ENCODE results near the gene PHIP. TPM values are rescaled to one million over a fixed set of nuclear protein-coding genes. Genes with fewer than 3 reads are reported as not detected.

PHIP gene
- total RNA-seq, 1 experiment from 2014 or later: 26.5 TPM

DNA sequence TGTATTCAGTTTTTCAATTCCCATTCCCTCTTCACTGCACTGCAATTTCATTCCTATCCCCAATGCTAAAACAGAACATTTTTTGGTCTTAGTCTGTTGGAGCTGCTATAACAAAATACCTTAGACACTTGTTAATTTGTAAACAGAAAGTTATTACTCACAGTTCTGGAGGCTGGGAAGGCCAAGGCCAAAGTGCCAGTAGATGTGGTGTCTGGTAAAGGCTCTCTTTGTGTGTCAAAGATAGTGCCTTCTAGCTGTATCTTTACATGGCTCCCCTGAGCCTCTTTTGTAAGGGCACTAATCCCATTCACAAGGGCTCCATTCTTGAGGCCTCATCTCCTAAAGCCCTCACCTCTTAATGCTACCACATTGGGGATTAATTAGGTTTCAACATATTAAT is 40.0 kb downstream of the PHIP start:
- Mint-ChIP-seq H3K4me3 (ENCODE audit: unreplicated experiment) (no peak overlapping the region), H3K27ac (ENCODE audit: low read depth, unreplicated experiment) (no peak overlapping the region), H3K27me3 (ENCODE audit: insufficient read depth, unreplicated experiment) (no peaks in the 10 kb centered on the region), H3K9me3 (ENCODE audit: unreplicated experiment) (no peaks in the 10 kb centered on the region), H3K36me3 (ENCODE audit: insufficient read depth, unreplicated experiment) (peaks cover 62% of the 10 kb centered on the region), H3K4me1 (ENCODE audit: insufficient read depth, unreplicated experiment) (peaks cover 16% of the 10 kb centered on the region)
- no peak for TF ChIP-seq CTCF (IDR thresholded peaks at IDR 0.05; ENCODE audit: unreplicated experiment)
- intact Hi-C loops (cut with micrococcal nuclease): no loop called here
- DNase-seq (ENCODE audit: unreplicated experiment): no peak
- no TSS peak for BruUV-seq (replicated peaks)
- ChIA-PET CTCF (interaction anchor here (0.6 kb wide), 1 partner anchor 38 kb away, joined by 3 read pairs; no protein-coding TSS in a partner anchor), POLR2A (interaction anchor here (0.6 to 1.3 kb wide), 2 partner anchors 19 to 26 kb away, joined by 4 read pairs; no protein-coding TSS in a partner anchor)

DNA sequence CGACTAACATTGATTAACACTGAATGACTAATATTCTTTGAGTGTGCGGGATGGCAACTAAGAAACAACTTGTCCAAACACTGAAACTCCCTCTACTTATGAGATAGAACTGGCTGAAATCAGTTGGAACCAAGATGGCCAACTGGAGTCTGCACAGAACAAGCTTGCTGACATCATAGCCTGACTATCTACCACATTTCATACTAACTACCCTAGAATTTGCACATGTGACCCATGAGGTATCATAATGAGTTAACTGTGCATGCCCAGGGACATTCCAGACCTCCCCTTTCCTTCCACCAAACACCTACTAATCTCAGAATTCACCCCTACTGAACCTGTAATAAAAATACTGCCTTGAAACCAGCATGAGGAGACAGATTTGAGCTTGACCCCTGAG is 43.2 kb downstream of the PHIP start:
- Mint-ChIP-seq H3K4me3 (ENCODE audit: unreplicated experiment) (no peak overlapping the region), H3K27ac (ENCODE audit: low read depth, unreplicated experiment) (peak overlapping the region; percentile 50), H3K27me3 (ENCODE audit: insufficient read depth, unreplicated experiment) (no peaks in the 10 kb centered on the region), H3K4me1 (ENCODE audit: insufficient read depth, unreplicated experiment) (peaks cover 16% of the 10 kb centered on the region), H3K36me3 (ENCODE audit: insufficient read depth, unreplicated experiment) (peaks cover 57% of the 10 kb centered on the region), H3K9me3 (ENCODE audit: unreplicated experiment) (no peaks in the 10 kb centered on the region)
- no peak for TF ChIP-seq CTCF (IDR thresholded peaks at IDR 0.05; ENCODE audit: unreplicated experiment)
- ChIA-PET CTCF (no interaction called here), POLR2A (interaction anchor here (0.6 to 1.0 kb wide), 3 partner anchors 12 to 198 kb away, joined by 3 to 4 read pairs (median 4); no protein-coding TSS in a partner anchor)
- no TSS peak for BruUV-seq (replicated peaks)
- intact Hi-C loops (cut with micrococcal nuclease): no loop called here
- DNase-seq (ENCODE audit: unreplicated experiment): no peak

- peaks cover 58% of the 10 kb centered on the region for H3K36me3 Mint-ChIP-seq (ENCODE audit: insufficient read depth, unreplicated experiment)
- BruUV-seq (replicated peaks): no TSS peak
- no peak for DNase-seq (ENCODE audit: unreplicated experiment)
- no peaks in the 10 kb centered on the region for H3K9me3 Mint-ChIP-seq (ENCODE audit: unreplicated experiment)
- ChIA-PET CTCF (interaction anchor here (0.5 kb wide), 1 partner anchor 969 kb away, joined by 3 read pairs; no protein-coding TSS in a partner anchor), POLR2A (interaction anchor here (1.1 to 1.2 kb wide), 2 partner anchors 14 to 21 kb away, joined by 3 to 4 read pairs; no protein-coding TSS in a partner anchor)
- intact Hi-C loops (cut with micrococcal nuclease): no loop called here
- H3K4me3 Mint-ChIP-seq (ENCODE audit: unreplicated experiment): no peak overlapping the region
- no peak for TF ChIP-seq CTCF (IDR thresholded peaks at IDR 0.05; ENCODE audit: unreplicated experiment)
- H3K4me1 Mint-ChIP-seq (ENCODE audit: insufficient read depth, unreplicated experiment): peaks cover 7% of the 10 kb centered on the region
- H3K27me3 Mint-ChIP-seq (ENCODE audit: insufficient read depth, unreplicated experiment): no peaks in the 10 kb centered on the region
- H3K27ac Mint-ChIP-seq (ENCODE audit: low read depth, unreplicated experiment): no peak overlapping the region
These were observed 44.8 kb downstream of the PHIP start for GRCh38 chr6:79033279-79033678.

DNA sequence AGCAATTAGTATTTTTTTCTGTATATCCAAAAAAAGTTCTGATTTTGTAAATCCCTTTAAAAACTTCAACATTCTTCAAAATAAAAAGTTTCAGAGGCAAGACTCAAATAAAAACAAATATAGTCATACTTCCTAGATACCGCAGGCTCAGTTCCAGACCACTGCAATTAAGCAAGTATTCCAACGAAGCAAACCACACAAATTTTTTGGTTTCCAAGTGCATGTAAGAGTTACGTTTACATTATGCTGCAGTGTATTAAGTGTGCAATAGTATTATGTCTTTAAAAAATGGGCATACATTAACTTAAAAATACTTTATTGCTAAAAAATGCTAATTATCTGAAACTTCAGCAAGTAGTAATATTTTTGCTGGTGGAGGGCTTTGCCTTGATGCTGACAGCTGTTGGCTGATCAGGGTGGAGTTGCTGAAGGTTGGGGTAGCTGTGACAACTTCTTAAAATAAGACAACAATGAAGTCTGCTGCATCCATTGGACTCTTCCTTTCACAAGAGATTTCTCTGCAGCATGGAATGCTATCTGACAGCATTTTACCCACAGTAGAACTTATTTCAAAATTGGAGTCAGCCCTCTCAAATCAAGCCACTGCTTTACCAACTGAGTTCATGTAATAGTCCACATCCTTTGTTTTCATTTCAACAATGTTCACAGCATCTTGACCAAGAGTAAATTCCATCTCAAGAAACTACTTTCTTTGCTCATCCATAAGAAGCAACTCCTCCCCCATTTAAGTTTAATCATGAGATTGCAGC is 46.0 kb downstream of the PHIP start:
- ChIA-PET CTCF (interaction anchor here (1.0 kb wide), 1 partner anchor 8 kb away, joined by 3 read pairs; no protein-coding TSS in a partner anchor), POLR2A (interaction anchor here (0.7 to 0.9 kb wide), 2 partner anchors 9 to 349 kb away, joined by 3 to 4 read pairs; no protein-coding TSS in a partner anchor)
- no TSS peak for BruUV-seq (replicated peaks)
- no peak overlapping the region for H3K27ac Mint-ChIP-seq (ENCODE audit: low read depth, unreplicated experiment)
- peak; percentile 26 for DNase-seq (ENCODE audit: unreplicated experiment)
- no peak overlapping the region for H3K4me3 Mint-ChIP-seq (ENCODE audit: unreplicated experiment)
- H3K27me3 Mint-ChIP-seq (ENCODE audit: insufficient read depth, unreplicated experiment): no peaks in the 10 kb centered on the region
- peaks cover 10% of the 10 kb centered on the region for H3K4me1 Mint-ChIP-seq (ENCODE audit: insufficient read depth, unreplicated experiment)
- no peak for TF ChIP-seq CTCF (IDR thresholded peaks at IDR 0.05; ENCODE audit: unreplicated experiment)
- H3K9me3 Mint-ChIP-seq (ENCODE audit: unreplicated experiment): no peaks in the 10 kb centered on the region
- intact Hi-C loops (cut with micrococcal nuclease): no loop called here
- peaks cover 51% of the 10 kb centered on the region for H3K36me3 Mint-ChIP-seq (ENCODE audit: insufficient read depth, unreplicated experiment)

Measured in MCF 10A (cell line).